Hepatic stellate cell (primary cell): Measurements from ENCODE around the gene OFD1.

Source experiments
- DNase-seq: peaks from one replicate; pipeline ENCODE4 v3.0.0; 2011; ENCODE audit warnings: low spot score

The OFD1 gene

DNA sequence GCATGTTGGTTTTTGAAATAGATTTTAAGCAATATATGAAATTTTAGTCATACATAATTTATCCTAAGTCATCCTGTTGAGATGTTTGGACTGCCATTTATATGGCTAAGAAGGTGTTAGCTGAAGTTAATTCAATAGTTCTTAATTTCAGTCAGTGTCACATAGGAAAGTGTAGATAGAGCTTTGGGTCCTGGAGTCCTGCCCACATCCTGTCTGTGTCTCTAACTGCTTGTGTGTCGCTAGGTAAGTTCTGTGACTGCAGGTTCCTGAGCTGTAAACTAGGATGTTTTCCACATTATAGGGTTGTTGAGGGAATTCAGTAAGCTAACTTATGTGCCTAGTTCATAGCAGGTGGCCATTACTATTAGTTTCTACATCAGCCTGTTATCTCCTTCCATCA, 20.7 kb downstream of the OFD1 start:
- DNase-seq = no peak

DNA sequence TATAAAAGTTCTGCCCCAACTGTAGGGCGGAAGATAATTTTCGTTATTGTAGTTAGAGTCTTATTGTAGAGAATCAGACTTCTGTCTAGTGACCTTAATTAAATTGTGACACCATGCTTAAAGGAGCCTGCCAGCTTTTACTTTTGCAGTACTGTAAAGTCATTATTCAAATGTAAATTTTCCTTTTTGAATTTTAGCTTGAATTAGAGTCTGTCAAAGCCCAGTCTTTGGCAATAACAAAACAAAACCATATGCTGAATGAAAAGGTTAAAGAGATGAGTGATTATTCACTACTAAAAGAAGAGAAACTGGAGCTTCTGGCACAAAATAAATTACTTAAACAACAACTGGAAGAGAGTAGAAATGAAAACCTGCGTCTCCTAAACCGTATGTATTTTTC, 21.8 kb downstream of the OFD1 start:
- DNase-seq = no peak

DNA sequence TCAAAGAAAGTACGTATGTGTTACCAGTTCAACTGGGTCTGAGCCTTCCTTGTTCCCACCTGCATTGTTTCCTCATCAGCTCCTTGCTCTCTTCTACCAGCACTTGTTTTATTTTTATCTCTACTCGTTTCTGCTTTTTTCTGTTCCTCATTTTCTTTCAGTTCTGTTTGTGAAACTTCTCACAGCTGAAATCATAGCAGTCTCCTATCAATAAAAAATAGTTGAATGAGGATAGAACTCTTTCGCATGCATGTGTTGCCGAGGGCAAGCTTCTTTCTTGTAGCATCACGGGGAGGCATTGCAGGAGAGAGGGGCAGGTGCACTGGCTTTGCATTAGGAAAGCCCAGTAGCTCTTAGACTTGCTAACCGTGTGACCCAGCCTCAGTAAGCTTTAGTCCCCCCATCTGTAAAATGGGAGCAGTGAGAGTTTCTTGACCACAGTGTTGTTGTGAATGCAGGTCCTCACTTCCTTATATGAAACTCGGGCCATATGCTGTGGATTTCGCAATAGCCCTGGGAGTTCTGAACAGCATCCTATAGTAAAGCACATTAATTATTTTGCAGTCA, 24.7 kb downstream of the OFD1 start:
- no peak for DNase-seq

DNA sequence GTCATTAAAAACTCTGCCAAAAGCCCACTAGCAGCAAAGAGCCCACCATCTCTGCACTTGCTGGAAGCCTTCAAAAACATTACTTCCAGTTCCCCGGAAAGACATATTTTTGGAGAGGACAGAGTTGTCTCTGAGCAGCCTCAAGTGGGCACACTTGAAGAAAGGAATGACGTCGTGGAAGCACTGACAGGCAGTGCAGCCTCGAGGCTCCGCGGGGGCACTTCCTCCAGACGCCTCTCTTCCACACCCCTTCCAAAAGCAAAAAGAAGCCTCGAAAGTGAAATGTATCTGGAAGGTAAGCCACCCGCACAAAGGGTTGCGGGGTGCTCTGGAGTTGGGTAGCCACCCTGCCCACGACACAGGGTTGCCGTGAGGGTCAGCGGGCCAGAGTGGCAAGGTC, 25.9 kb downstream of the OFD1 start:
- no peak for DNase-seq

DNA sequence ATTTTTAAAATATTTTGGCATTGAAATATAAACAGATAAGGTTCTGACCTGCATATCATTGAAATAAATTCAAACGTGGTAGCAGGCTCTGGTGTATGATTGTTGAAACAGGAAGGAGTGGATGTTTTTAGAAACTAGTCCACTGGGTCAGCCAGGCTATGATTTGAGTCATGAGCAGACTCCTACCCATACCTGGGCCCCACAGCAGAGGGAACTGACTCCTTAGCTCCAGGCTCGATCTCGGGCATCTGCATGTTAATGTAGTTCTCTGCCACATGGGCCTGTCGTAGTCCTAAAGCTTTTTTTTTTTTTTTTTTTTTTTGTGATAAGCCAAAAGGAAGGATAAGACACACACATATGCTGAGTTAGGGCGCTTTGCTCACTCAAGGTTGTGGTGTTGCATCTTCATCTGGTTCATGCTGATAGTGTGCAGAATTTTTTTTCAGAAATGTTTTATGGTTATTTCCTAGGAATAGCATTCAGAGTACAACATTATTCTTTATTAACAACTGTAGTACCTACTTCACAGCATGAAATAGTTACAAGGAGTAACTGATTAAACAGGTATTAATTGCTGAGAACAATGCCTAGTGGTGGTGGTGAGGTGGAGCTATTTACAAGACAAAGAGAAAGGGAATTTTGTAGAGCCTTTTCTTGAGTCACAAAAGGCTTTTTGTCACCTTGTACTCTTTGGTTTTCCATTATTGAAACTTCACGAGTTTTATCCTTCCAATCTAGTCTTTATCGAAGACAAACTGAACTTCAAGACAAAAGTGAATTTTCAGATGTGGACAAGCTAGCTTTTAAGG, 27.3 kb downstream of the OFD1 start:
- no peak for DNase-seq

DNA sequence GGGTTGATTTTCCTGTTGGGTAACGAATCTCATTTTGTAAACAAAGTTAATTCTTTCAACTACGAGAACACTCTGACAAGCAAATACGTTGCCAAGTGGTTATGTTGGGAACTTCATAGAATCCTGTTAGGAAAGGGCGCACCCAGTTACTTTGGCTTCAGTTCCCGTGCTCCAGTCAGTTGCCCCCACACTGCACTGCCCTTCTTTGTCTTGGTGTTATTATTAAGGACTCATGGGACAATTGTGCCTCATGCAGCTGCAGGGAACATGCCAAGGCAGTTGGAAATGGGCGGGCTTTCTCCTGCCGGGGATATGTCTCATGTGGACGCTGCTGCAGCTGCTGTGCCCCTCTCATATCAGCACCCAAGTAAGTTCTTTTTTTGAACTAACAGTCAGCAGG, 28.9 kb downstream of the OFD1 start:
- DNase-seq = no peak

DNA sequence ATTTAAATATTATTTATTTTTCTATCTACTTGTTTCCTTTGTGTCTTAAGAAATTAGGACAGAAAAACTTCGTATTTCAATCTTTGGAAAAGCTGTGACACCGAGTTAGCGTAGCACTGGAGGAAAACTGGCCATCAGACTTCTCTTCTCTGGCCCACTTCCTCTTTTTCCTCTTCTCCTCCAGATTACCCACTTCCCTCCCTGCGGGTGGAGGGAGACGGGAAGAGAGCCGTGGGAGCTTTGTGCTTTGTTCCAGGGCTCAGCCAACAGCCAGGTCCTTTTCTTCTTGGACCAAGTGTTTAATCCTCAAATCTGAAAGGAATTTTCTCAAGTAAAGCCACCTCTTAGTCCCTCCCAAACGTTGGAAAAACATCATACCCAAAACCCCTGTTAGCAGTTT, 29.7 kb downstream of the OFD1 start:
- DNase-seq = no peak

DNA sequence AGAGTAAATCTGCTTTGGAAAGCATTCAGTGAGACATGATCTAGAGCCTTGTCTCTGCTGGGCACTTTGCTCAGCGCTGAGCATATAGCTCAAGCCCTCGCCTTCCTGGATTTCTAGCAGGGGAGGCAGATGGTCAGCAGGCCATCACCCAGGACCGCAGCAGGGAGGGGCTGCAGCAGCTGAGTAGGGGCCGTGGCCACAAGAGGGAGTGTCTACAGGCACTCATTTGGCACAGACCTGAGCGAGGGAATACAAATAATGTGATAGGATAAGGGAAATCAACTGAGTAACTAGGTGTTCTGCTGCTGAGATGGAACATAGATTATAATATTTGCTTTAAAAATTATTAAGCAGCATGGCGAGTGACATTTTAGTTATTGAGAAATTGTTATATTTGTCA, 30.2 kb downstream of the OFD1 start:
- DNase-seq = no peak

DNA sequence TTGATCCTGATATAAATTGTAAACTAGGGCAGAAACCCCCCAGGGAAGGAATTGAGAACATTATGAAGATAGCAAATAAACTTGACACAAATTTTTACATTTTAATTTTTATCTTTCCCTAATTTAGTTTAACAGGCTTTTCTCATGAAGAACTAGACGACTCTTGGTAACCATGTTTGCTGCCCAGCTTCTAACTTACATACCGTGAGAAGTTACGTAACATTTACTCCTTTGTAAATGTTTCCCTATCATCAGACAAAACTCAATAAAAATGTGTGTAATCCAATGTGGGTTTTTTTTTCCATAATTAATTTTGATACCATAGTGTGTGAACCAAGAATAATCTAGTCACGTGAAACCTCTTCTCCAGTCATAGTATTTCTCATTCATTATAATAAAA, 34.4 kb downstream of the OFD1 start:
- DNase-seq = no peak

DNA sequence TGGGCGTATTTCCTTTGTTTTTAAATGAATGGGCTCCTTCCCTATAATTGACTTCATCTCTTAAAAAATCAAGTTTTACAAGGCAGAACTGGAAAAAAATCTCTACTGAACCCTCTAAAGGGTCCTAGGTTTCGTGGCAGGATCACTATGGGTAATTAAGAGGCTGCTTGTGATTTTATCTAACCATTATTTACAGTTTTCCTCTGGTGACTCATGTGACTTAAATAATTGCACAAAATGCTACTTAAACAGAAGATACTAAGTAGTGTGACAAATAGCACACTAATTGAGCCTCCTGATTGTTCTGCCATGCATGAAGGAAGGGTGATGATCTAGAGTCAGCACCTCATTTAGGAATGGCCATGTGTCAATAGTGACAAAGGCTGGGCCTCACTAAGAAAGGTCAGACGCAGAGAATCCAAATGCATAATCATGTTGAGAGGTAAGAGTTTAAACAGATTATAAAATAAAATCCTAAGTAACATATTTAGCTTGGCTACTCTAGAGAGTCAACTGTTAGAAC, 35.5 kb downstream of the OFD1 start:
- no peak for DNase-seq

DNA sequence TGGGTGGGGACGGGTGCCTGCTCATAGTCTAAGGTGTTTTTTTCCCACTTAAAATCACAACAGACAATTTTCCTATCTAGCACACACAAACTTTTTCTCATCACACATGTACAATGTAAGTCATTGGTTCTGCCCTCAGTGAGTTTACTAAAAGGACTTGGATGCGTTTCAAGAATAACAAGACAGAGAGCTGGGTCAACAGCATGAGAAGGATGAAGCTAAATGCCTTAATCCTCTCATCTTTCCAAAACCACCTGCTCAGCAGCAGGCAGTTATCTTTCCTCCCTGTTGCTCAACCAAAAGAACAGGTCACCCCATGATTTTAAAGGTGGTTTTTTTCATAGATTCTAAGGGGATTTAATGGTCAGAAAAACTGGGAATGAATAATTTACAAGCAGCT, 40.1 kb downstream of the OFD1 start:
- DNase-seq = no peak

DNA sequence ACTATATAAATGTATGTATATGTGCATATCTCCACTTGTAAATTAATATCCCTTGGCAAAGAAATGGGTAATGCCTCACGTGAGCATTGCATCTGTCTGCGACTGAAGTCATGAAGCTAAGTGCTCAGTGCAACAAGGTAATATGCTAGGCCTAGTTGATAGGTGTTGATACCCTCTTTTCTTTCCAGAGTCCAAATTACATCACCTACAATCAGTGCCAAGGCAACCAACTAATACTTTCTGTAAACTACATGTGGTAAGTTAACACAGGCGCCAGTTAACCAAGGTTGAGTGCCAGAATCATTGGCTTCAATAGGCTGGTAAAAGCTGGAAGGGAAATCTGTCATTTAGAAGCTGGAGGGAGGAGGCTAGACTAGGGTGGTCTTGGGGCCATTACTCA, 41.3 kb downstream of the OFD1 start:
- DNase-seq = no peak

DNA sequence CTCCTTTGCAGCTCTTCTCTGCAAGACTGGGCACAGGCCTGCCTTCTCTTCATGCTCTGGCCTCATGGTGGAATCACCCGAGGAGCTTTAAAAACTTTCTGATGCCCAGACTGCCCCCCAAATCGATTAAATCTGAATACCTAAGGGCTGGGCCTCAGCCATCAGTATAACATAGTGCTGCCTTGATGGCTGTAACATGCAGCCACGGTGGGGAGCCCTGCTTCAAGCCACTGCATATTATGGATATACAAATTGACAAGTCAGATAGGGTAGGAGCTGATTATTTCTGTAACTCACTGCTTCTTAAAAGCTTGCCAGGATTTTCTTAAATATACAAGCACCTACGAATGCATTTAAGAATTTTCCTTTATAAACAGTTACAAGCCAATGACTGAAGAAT, 41.8 kb downstream of the OFD1 start:
- DNase-seq = no peak

DNA sequence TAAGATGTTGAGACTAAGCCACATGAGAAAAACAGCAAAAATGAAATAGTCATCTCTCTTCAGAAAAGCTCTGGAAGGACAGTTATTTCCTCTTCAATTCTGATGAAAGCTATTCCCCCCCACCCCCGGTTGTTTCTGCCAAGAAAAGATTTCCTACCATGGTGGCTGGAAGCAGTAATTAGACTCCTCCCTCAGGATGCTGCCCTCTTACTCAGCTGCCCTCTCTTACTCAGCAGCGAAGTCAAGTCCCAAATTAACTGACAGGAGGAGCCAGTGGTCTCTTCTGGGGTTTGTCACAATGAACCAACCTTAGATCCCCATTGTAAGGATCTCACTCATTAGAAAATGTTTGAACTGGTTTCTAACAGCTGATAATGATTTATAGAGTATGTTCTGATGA, 44.4 kb downstream of the OFD1 start:
- DNase-seq = no peak

DNA sequence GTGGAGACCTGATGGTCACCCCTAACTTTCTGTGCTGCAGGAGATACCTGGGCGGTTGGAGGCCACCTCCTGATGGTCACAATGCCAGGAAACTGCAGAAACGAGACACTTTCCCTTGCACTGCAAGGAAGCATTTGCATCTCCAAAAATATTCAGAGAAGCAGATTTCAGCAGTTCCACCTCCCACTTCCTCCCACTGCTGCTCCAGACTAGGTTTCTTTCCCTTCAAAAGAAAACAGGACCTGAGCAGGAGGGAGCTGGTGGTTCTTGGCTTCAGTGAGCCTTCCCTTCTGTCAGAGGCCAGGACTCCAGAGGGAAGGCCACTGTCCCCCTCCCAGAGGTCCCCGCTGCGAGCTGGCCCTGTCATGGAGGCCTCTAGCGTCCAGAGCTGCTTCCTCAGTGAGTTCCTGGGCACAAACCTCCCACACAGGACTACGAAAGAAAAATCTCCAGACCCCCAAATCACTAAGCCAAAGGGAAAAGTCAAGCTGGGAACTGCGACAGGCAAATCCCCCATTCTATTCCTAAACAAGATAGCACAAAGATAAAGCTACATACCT, 46.4 kb downstream of the OFD1 start:
- DNase-seq = no peak

DNA sequence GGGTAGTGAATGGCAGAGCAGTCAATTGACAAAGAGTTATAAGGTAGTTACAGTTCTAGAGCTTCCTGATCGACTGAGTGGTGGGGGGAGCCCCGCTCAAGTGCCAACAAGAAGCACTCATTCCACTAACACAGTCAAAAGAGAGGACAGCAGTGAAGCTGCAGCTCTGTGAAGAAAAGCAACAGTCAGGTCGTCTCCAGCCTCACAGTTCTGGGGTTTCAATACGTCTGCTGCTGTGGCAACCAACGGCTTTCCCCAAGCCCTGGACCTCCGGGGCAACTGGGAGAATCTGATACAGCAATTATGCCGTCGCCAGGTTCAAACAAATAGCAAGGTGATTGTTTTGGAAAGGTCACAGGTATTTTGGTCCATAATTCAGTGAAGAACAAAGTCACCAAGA, 51.5 kb downstream of the OFD1 start:
- DNase-seq = no peak

DNA sequence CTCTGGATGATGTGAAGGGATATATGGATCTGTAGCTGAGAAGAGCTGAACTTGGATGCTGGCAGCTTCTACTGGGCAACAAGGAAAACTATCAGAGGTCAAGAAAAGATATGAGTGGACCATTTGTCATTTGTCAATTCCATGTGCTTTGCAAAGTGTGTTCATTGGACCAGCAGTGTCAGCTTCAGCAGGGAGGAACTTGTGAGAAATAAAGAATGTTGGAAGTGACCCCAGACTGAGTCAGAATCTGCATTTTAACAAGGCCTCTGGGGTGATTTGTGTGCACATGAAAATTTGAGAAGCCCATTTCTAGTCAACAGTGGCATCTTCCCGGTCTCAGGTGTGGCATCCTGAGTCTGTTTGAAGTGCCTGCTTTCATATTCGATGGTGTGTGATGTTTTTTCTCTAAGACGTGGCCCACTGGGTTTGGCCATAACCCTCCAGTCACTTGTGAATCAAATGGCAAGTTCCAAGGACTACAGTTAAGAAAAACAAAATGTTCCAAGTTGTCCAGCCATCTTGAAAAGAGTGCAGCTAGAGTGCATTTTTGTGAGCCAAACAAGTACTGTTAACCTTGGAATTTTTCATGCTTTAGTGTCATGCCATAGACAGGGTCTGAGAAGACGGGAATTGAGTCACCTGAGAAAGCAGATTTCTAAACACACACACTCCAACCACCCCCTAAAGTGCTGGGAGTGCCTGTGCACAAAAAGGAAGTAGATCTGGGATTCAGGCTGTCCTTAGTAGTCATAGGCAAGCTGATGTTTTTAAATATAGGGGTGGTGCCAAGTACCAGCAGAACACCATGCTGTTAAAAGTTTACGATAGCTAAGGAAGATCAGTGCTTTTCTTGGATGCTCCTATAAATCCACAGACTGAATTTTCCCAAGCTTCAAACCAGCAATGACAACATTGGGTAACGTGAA, 55.9 kb downstream of the OFD1 start:
- DNase-seq = no peak

DNA sequence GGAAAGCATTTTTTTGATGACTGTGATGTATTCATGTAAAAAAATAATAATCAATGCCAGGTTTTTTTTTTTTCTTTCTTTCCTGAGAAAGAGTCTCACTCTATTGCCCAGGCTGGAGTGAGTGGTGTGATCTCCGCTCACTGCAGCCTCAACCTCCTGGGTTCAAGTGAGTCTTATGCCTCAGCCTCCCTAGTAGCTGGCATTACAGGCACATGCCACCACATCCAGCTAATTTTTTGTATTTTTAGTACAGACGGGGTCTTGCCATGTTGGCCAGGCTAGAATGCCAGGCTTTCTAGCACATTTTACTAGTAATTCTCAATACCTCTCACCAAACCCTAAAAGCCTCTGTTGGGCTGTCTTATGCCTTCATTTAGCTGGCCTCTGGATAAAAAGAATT, 56.6 kb downstream of the OFD1 start:
- DNase-seq = no peak

DNA sequence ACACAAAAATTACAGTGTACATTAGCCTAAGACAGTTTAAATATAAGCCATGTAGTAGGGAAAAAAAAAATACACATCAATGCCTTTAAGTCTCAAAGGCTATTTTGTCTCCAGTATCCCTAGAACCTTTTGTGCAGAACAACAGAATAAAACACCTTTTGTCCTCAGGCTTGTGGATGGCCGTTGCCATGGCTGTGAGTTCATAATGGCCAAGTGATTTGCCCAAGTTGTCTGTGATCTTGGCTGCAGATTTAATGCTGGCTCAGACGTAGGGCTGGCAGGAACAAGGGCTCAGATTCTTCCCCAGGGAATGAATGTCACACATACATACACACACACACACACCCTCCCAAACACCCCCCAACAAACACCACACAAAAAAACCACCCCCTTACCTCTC, 57.0 kb downstream of the OFD1 start:
- DNase-seq = no peak

DNA sequence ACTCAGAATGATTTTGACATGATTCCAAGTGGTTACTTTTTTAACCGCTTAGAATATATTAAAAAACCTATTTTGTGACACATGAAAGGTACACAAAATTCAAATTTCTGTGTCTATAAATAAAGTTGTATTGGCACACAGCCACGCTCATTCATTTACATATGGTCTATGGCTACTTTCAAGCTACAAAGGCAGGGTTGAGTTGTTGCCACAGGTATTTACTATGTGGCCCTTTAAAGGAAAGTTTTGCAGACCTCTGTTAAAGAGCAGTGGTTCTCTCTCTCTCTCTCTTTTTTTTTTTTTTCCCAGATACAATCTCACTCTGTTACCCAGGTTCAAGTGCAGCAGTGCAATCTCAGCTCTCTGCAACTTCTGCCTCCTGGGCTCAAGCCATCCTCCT, 59.3 kb downstream of the OFD1 start:
- no peak for DNase-seq

DNA sequence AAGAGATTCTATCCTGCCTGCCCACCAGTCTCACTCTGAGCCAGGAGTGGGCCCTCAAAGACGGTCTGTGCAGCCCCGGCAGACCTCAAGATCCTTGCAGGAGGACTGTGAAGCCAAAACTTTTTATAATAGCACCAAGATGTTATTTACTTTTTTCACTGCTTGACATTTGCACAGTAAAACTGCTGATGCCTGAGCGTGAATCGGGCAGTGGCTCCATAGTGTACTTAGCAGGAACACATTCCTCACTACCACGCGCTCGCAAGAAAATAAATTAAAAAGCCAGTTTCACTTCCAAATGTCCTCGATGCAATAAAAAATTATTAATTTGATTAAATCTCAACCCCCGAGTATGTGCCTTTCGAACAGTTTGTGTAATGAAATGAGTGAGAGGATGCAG, 59.9 kb downstream of the OFD1 start:
- no peak for DNase-seq

DNA sequence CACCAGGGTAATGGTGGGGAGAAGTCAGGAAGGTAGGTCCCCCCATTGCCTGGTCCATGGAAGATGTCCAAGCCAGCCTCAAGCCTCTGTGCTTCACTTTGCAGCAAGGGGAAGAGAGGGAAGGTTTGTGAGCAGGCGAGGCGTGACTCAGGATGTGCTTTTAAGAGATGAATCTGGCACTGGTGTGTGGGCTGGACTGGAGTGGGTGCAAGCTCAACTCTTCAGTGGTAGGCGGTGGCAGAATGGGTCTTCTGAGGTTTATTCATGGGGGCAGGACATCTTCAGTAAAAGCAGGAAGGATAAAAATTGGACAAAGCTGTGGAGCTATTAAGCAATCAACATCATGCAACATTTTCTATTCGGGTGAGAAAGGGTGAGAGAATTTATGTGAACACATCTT, 63.0 kb downstream of the OFD1 start:
- DNase-seq = no peak

DNA sequence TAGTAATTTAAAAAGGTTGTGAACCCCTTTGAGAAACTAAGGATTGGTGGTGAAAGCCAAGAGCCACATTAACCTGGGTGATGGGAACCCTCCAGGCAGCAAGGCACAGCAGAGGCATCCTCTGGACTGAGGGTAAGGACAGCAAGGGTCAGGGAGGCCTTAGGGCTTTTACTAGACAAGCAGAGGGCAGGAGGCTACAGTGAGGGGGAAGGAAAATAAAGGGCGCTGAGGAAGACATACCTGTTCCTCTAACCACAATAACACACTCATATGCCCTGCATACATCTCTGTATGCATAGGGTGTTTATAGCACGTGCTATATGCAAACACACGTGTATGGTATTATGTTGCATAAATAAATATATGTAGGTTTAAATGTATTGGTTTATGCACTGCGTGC, 63.6 kb downstream of the OFD1 start:
- no peak for DNase-seq
